SK-N-MC (cell line): ENCODE measurements around the gene PPM1L.

Experiments
- DNase-seq: peaks from one replicate; pipeline ENCODE4 v3.0.0-alpha.2; 2011; ENCODE audit warnings: low read depth, low spot score
- H3K27ac ChIP-seq: fragments of 200-600 bp; sonication (generic); 2 replicates; pipeline ENCODE4 v1.5.1; 2016; ENCODE audit warnings: mixed run types
- H3K36me3 ChIP-seq: fragments of 200-600 bp; sonication (generic); 2 replicates; pipeline ENCODE4 v1.6.1; 2017; ENCODE audit warnings: antibody characterized with exemption, low read length, mixed read lengths; ENCODE audit not compliant: insufficient read depth
- H3K4me3 ChIP-seq: fragments of 200-600 bp; sonication (generic); 2 replicates; pipeline ENCODE4 v1.5.1; 2016
- H3K9ac ChIP-seq: fragments of 200-600 bp; sonication (generic); 2 replicates; pipeline ENCODE4 v1.8.0; 2017; ENCODE audit warnings: mixed run types, mixed read lengths; ENCODE audit not compliant: insufficient read length
- H3K9me3 ChIP-seq: fragments of 200-600 bp; sonication (generic); 2 replicates; pipeline ENCODE4 v1.6.1; 2017; ENCODE audit warnings: low read depth, mild to moderate bottlenecking, antibody characterized with exemption, low read length, moderate library complexity, mixed read lengths
- EZH2 ChIP-seq: fragments of 200-600 bp; sonication (generic); IDR thresholded peaks from one replicate; pipeline ENCODE4 v1.6.1; 2017; ENCODE audit warnings: antibody characterized with exemption
- FOXP2 ChIP-seq: optimal IDR thresholded peaks from 2 replicates; pipeline ENCODE3; 2011; ENCODE audit warnings: mild to moderate bottlenecking, moderate library complexity; ENCODE audit not compliant: insufficient read depth; ENCODE audit errors: extremely low read length, control extremely low read depth
- POLR2AphosphoS5 ChIP-seq: IDR thresholded peaks from 2 replicates; pipeline ENCODE4 v1.6.1; 2012; ENCODE audit warnings: mild to moderate bottlenecking, low read depth, low read length, borderline replicate concordance

The PPM1L gene

GRCh38 chr3:160754855-160755747 lies 930 bp upstream of the PPM1L start:
- H3K9me3 ChIP-seq, result no peaks in the 10 kb centered on the region
- H3K36me3 ChIP-seq, result no peaks in the 10 kb centered on the region
- H3K4me3 ChIP-seq, result peak overlapping the region; percentile 83
- DNase-seq, result peak; percentile 39
- TF ChIP-seq POLR2AphosphoS5 (peak; percentile 86; the same call in 1 of the 2 replicates), EZH2 (no peak), FOXP2 (peak; percentile 56)
- H3K9ac ChIP-seq, result peak overlapping the region; percentile 82
- H3K27ac ChIP-seq, result peak overlapping the region; percentile 48; the same call in 1 of the 2 replicates

DNA sequence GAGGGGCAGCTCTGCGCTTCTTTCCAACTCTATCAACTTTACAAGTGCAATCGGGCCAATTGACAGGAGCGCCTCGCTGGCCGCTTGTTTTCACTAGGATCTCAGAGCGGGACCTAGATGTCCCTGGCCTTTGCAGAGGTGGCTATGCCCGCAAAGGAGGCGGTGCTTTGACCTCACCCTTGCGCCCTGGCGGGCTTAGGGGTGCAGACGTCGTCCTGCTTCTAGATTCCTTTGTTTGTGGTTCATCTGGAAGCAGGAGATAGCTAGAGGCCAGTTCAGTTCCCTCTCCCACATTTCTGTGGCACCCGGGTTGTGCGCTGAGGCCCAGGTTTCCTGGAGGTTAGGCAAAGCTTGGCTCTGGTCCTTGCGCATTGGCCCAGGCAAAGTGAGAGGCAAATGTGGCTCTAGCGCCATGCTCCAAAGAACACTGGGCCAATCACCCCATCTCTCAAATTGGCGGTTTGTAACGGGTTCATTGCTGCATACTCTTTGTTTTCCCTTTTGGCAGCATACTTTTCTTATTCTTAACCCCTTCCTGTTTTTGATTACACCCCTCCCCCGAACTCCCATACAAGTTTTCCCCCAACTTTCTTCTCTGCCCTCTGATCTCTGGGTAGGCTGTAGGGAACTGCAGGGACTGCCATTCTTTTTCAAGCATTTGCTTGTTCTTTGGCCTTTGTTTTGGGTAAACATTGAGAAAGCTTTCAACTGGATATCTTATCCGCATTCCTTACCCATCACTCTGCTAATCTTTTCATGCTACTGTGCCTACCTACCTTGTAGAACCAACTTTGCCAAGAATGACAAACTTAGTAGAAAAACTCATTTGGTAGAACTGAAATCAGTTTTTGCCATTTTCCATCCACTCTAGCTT lies 1.4 kb downstream of the PPM1L start:
- H3K4me3 ChIP-seq, result peak overlapping the region; percentile 83
- DNase-seq, result no peak
- TF ChIP-seq EZH2 (no peak), POLR2AphosphoS5 (no peak), FOXP2 (no peak)
- H3K9ac ChIP-seq, result peak overlapping the region; percentile 82
- no peaks in the 10 kb centered on the region for H3K36me3 ChIP-seq
- no peak overlapping the region for H3K27ac ChIP-seq
- H3K9me3 ChIP-seq, result no peaks in the 10 kb centered on the region

DNA sequence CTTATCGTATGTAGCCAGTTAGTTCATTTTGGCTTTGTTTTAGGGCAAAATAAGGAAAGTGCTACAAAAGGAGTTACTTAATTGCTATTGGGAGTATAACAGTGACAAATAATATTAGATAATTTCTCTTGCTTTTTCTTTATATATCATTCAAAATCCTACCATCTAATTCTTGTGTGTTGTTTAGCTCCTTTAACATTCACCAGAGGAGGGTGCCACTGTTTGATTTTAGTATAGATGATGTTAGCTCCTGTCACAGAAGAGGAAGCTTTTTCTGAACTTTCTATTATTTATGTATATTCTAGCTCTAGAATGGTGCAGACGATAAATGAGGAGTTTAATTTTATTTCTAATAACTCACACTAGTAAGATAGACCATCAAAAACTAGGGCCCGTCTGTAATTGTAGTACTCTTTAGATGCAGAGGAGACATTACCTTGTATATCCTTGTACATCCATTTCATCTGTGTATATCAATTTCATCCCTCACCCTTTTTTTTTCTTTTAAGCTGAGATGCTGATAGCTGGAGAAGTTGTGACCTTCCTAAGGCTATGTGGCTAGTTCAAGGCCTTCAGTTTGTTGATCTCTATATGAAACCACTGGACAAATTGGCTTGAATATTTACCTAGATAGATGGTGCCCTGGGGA lies 3.0 kb downstream of the PPM1L start:
- DNase-seq, result no peak
- peak overlapping the region; percentile 35 for H3K9ac ChIP-seq

DNA sequence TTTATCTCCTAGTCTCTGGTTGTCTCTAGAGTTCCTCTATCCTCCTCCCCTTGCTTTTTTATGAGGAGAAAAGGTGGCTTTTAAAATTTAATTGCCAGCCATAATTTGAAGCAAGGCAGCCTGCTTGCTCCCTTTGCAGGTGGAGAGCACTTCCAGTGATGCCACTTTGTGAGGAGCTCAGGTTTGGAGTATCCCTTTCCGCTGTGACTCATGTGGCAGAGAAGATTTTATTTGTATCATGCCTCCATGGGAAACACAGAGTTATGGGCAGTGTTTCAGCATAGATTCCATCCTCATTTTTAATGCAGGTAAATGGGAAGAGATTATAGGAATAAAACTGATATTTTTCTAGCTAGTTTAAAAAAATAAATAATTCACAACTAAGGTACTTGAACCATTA lies 7.0 kb downstream of the PPM1L start:
- H3K9me3 ChIP-seq, result no peaks in the 10 kb centered on the region
- no peak for TF ChIP-seq EZH2

More for the DNA sequence above, 3.0 kb downstream of the PPM1L start:
- no peaks in the 10 kb centered on the region for H3K9me3 ChIP-seq
- peak overlapping the region; percentile 36; the same call in 1 of the 2 replicates for H3K4me3 ChIP-seq
- H3K36me3 ChIP-seq, result no peaks in the 10 kb centered on the region
- TF ChIP-seq EZH2 (no peak), FOXP2 (no peak), POLR2AphosphoS5 (no peak)
- no peak overlapping the region for H3K27ac ChIP-seq

GRCh38 chr3:160765211-160765610 lies 9.2 kb downstream of the PPM1L start:
- Histone ChIP-seq H3K9me3 (no peaks in the 10 kb centered on the region), H3K36me3 (no peaks in the 10 kb centered on the region), H3K4me3 (no peak overlapping the region), H3K27ac (no peak overlapping the region), H3K9ac (no peak overlapping the region)
- TF ChIP-seq POLR2AphosphoS5, result no peak
- no peak for DNase-seq

More for the DNA sequence above, 7.0 kb downstream of the PPM1L start:
- H3K36me3 ChIP-seq, result no peaks in the 10 kb centered on the region
- H3K27ac ChIP-seq, result no peak overlapping the region
- H3K9ac ChIP-seq, result no peak overlapping the region
- no peak for DNase-seq
- H3K4me3 ChIP-seq, result no peak overlapping the region

- Histone ChIP-seq H3K4me3 (no peak overlapping the region), H3K9ac (no peak overlapping the region), H3K27ac (no peak overlapping the region), H3K9me3 (no peaks in the 10 kb centered on the region), H3K36me3 (no peaks in the 10 kb centered on the region)
- no peak for TF ChIP-seq EZH2
- TF ChIP-seq FOXP2, result no peak
- no peak for TF ChIP-seq POLR2AphosphoS5
- DNase-seq, result no peak
These were observed 12.0 kb downstream of the PPM1L start for GRCh38 chr3:160768031-160768430.

- no peak overlapping the region for H3K4me3 ChIP-seq
- H3K9ac ChIP-seq, result no peak overlapping the region
- H3K36me3 ChIP-seq, result no peaks in the 10 kb centered on the region
- no peak for TF ChIP-seq EZH2
- TF ChIP-seq FOXP2, result no peak
- TF ChIP-seq POLR2AphosphoS5, result no peak
- no peak overlapping the region for H3K27ac ChIP-seq
- H3K9me3 ChIP-seq, result no peaks in the 10 kb centered on the region
- DNase-seq, result no peak
These were observed 12.9 kb downstream of the PPM1L start for GRCh38 chr3:160768918-160769317.
